HG02571 (cell line): Measurements from ENCODE around the gene MCM3AP.
A peak's percentile ranks its signal among the peaks of the same experiment; 100 is the strongest.
"Not testable (repeated sequence)": the region's sequence is repeated elsewhere in the genome, so short reads cannot be mapped to it uniquely, and the experiment has no call there.

Experiments
- ATAC-seq: cut with Tn5 transposase; IDR thresholded peaks from one replicate; pipeline ENCODE4 v1.9.1; 2021; ENCODE audit warnings: mild to moderate bottlenecking, moderate library complexity; ENCODE audit not compliant: unreplicated experiment

MCM3AP gene

GRCh38 chr21:46312949-46313348 is 27.5 kb upstream of the MCM3AP start:
- ATAC-seq, result no peak

- ATAC-seq, result no peak
Observed at GRCh38 chr21:46311568-46311967, 26.2 kb upstream of the MCM3AP start.

GRCh38 chr21:46310260-46310659 is 24.8 kb upstream of the MCM3AP start:
- not testable (repeated sequence) for ATAC-seq

GRCh38 chr21:46308431-46308830 is 23.0 kb upstream of the MCM3AP start:
- ATAC-seq, result no peak

GRCh38 chr21:46307625-46308024 is 22.2 kb upstream of the MCM3AP start:
- ATAC-seq, result no peak

- no peak for ATAC-seq
Observed at GRCh38 chr21:46304955-46305354, 19.5 kb upstream of the MCM3AP start.

- ATAC-seq, result no peak
Observed at GRCh38 chr21:46304437-46304836, 19.0 kb upstream of the MCM3AP start.

- ATAC-seq, result no peak
Observed at GRCh38 chr21:46301759-46302158, 16.3 kb upstream of the MCM3AP start.

GRCh38 chr21:46299167-46299566 is 13.8 kb upstream of the MCM3AP start:
- ATAC-seq, result no peak

GRCh38 chr21:46297338-46298271 is 12.2 kb upstream of the MCM3AP start:
- no peak for ATAC-seq

- ATAC-seq, result no peak
Observed at GRCh38 chr21:46295996-46296752, 10.8 kb upstream of the MCM3AP start.

- ATAC-seq, result no peak
Observed at GRCh38 chr21:46295177-46295770, 9.9 kb upstream of the MCM3AP start.

- ATAC-seq, result no peak
Observed at GRCh38 chr21:46294647-46295176, 9.3 kb upstream of the MCM3AP start.

GRCh38 chr21:46291561-46291960 is 6.2 kb upstream of the MCM3AP start:
- ATAC-seq, result no peak

GRCh38 chr21:46289655-46290179 is 4.3 kb upstream of the MCM3AP start:
- ATAC-seq, result no peak

GRCh38 chr21:46287541-46287940 is 2.1 kb upstream of the MCM3AP start:
- no peak for ATAC-seq

- ATAC-seq, result no peak
Observed at GRCh38 chr21:46286648-46287002, 1.2 kb upstream of the MCM3AP start.

- ATAC-seq, result peak; percentile 85
Observed at GRCh38 chr21:46285761-46286647, 593 bp upstream of the MCM3AP start, which contains the start of gene YBEY. Gene YBEY, plus strand, starts transcription at chr21:46286342. Its CDS starts 572 bp downstream, at chr21:46286914.

GRCh38 chr21:46284733-46285132 is 678 bp downstream of the MCM3AP start:
- no peak for ATAC-seq

GRCh38 chr21:46284077-46284644 is 1.2 kb downstream of the MCM3AP start:
- no peak for ATAC-seq
